ENCODE measurements around the gene FAXC. TPM values are rescaled to one million over a fixed set of nuclear protein-coding genes. Genes with fewer than 3 reads are reported as not detected.

Gene FAXC
- total and polyA plus RNA-seq, 10 donors: 0.05 to 1.0 (median 0.25) TPM; not detected in 1

DNA sequence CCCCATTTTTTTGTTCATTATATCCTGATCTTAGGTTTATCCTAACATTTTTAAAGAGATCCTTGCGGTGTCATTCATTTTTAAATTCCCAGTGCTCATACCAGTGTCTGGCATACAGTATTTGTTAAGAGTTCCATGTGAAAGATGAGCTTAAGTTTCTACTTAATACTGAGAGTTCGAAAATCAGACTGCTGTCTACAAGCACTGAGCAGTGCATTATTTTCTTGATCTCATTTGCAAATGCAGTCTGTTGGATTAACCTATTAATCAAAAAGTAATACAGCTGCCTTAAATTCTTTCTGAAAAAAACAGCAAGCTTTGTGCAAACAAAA, 43.9 kb upstream of the FAXC start:
- H3K27ac ChIP-seq: peak overlapping the region in 6 of 8 donors; percentile 80 to 88 (median 84)
- no peak for DNase-seq
- intact Hi-C loops (cut with DNase I; ENCODE audit: low total_unique reads): no loop called here

DNA sequence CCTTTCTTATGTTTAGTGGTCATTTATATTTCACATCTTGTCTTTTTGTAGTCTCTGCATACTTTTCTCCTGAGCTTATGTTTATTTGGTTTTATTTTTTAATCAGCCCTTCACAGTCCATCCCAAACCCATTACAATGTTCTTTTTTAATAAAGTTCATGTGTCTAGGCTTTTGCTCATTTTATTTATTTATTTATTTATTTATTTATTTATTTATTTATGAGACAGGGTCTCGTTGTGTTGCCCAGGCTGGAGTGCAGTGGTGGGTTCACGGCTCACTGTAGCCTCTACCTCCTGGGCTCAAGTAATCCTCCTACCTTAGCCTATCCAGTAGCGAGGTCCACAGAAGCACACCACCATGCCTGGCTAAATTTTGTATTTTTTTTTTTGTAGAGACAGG, 41.4 kb upstream of the FAXC start:
- Histone ChIP-seq H3K4me3 (no peak overlapping the region), H3K36me3 (no peaks in the 10 kb centered on the region), H3K4me1 (peaks cover 0 to 26% (median 15%) of the 10 kb centered on the region in 6 donors), H3K27me3 (replicated peaks in 1 of 7) (no peaks in the 10 kb centered on the region), H3K9me3 (no peaks in the 10 kb centered on the region), H3K27ac (no peak overlapping the region)
- WGBS, 5 donors: 91 to 96% (median 93%) methylated on average over 3 of the region's 3 CpGs
- no peak for TF ChIP-seq POLR2AphosphoS5 (IDR thresholded peaks at IDR 0.05)
- TF ChIP-seq, protein P1, sequence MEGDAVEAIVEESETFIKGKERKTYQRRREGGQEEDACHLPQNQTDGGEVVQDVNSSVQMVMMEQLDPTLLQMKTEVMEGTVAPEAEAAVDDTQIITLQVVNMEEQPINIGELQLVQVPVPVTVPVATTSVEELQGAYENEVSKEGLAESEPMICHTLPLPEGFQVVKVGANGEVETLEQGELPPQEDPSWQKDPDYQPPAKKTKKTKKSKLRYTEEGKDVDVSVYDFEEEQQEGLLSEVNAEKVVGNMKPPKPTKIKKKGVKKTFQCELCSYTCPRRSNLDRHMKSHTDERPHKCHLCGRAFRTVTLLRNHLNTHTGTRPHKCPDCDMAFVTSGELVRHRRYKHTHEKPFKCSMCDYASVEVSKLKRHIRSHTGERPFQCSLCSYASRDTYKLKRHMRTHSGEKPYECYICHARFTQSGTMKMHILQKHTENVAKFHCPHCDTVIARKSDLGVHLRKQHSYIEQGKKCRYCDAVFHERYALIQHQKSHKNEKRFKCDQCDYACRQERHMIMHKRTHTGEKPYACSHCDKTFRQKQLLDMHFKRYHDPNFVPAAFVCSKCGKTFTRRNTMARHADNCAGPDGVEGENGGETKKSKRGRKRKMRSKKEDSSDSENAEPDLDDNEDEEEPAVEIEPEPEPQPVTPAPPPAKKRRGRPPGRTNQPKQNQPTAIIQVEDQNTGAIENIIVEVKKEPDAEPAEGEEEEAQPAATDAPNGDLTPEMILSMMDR (IDR thresholded peaks at IDR 0.05 in 8 of 11, conservative IDR thresholded peaks at IDR 0.05 in 3 of 11): no peak
- TF ChIP-seq POLR2A (IDR thresholded peaks at IDR 0.05): no peak
- DNase-seq: no peak
- intact Hi-C loops (cut with DNase I; ENCODE audit: low total_unique reads): no loop called here

More for the DNA sequence above, 43.9 kb upstream of the FAXC start:
- peaks cover 0 to 19% (median under 1%) of the 10 kb centered on the region in 6 donors for H3K36me3 ChIP-seq
- H3K4me1 ChIP-seq: peaks cover 0 to 26% (median 15%) of the 10 kb centered on the region in 6 donors
- TF ChIP-seq POLR2A (IDR thresholded peaks at IDR 0.05) (no peak), POLR2AphosphoS5 (IDR thresholded peaks at IDR 0.05) (no peak)
- TF ChIP-seq, protein P1 (IDR thresholded peaks at IDR 0.05 in 8 of 11, conservative IDR thresholded peaks at IDR 0.05 in 3 of 11): no peak
- H3K27me3 ChIP-seq (replicated peaks in 1 of 7): no peaks in the 10 kb centered on the region
- no peaks in the 10 kb centered on the region for H3K9me3 ChIP-seq
- 23 to 40% (median 32%) methylated on average over 2 of the region's 2 CpGs for WGBS, 5 donors
- peak overlapping the region; percentile 73 to 90 (median 85) for H3K4me3 ChIP-seq

DNA sequence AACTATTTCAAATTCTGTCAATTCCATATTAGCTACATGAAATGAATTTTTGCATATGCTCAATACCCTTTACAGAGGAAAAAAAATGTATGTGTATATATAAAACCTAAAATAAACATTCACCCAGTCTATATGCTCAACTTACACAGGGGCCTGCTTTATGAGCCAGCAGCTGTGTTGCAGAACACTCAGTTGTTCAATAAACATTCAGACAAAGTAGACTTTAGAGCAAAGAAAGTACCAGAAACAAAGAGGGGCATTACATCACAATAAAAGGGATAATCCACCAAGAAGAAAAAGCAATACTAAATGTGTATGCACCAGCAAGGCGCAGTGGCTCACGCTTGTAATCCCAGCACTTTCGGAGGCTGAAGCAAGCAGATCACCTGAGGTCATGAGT, 35.0 kb upstream of the FAXC start:
- no peak overlapping the region for H3K27ac ChIP-seq
- no peak overlapping the region for H3K4me3 ChIP-seq
- peaks cover 0 to 17% (median 0%) of the 10 kb centered on the region in 6 donors for H3K36me3 ChIP-seq
- H3K9me3 ChIP-seq: no peaks in the 10 kb centered on the region
- no peaks in the 10 kb centered on the region for H3K4me1 ChIP-seq
- intact Hi-C loops (cut with DNase I; ENCODE audit: low total_unique reads): no loop called here
- 95 to 98% (median 97%) methylated on average over 3 of the region's 3 CpGs for WGBS, 5 donors
- no peak for DNase-seq
- H3K27me3 ChIP-seq (replicated peaks in 1 of 7): no peaks in the 10 kb centered on the region
- no peak for TF ChIP-seq POLR2A (IDR thresholded peaks at IDR 0.05)
- TF ChIP-seq POLR2AphosphoS5 (IDR thresholded peaks at IDR 0.05): no peak
- TF ChIP-seq, protein P1 (IDR thresholded peaks at IDR 0.05 in 8 of 11, conservative IDR thresholded peaks at IDR 0.05 in 3 of 11): no peak

DNA sequence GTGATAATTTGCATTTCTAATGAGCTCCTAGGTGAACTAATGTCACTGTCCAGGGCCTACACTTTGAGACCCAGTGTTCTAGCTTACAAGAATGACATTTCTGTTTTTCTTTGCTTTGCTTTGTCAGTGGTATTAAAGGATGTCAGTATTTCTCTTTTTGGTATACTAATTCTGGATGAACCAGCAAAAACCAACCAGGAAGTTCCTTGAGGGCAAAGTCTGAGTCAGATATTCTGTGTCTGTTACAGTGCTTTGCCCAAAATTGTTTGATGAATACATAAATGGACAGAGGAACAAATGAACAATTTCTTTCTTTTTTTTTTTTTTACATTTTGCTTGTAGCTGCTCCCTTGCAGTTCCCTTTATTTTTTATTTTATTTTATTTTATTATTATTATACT, 29.2 kb upstream of the FAXC start:
- no peaks in the 10 kb centered on the region for H3K9me3 ChIP-seq

More for the DNA sequence above, 29.2 kb upstream of the FAXC start:
- Histone ChIP-seq H3K4me3 (no peak overlapping the region), H3K27ac (peak overlapping the region in 1 of 8 donors; percentile 24), H3K27me3 (replicated peaks in 1 of 7) (no peaks in the 10 kb centered on the region), H3K4me1 (no peaks in the 10 kb centered on the region), H3K36me3 (peaks cover 0 to 19% (median 0%) of the 10 kb centered on the region in 6 donors)
- no peak for DNase-seq
- TF ChIP-seq POLR2A (IDR thresholded peaks at IDR 0.05) (no peak), POLR2AphosphoS5 (IDR thresholded peaks at IDR 0.05) (no peak)
- TF ChIP-seq, protein P1 (IDR thresholded peaks at IDR 0.05 in 8 of 11, conservative IDR thresholded peaks at IDR 0.05 in 3 of 11): no peak
- intact Hi-C loops (cut with DNase I; ENCODE audit: low total_unique reads): no loop called here
